HG02610 (cell line): Measurements from ENCODE around the gene WSCD2.

Experiments
- ATAC-seq: cut with Tn5 transposase; IDR thresholded peaks from one replicate; pipeline ENCODE4 v1.9.1; 2021; ENCODE audit warnings: mild to moderate bottlenecking, moderate library complexity; ENCODE audit not compliant: unreplicated experiment

Gene WSCD2

DNA sequence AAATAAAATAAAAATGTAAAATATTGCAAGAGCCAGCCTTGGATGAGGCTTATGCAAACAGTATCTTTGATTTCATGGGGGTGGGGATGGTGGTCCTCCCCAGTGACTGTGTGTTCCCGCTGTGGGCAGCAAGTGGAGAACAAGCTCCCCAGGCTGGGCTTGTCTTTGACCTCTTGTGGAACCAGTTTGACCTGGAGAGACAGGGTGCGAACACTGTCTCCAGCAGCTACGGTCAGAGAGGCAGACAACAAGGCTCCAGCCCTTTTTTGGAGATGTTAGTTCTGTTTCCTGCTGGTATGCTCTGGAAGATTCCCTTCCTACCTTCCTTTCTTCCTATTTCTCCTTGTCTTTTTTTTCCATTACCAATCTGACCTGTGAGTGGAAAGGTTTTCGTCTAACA is 21.8 kb upstream of the WSCD2 start:
- no peak for ATAC-seq

DNA sequence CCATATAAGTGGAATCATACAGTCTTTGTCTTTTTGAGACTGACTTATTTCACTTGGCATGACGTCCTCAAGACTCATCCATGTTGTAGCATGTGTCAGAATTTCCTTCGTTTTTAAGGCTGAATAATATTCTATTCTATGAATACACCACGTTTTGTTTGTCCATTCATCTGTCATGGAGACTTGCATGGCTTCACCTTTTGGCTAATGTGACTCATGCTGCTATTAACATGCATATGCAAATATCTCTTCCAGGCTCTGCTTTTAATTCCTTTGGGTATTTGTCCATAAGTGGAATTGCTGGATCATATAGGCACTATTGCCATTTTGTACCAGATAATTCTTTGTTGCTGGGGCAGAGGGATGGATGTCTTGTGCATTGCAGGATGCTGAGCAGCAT is 19.6 kb upstream of the WSCD2 start:
- ATAC-seq: no peak

DNA sequence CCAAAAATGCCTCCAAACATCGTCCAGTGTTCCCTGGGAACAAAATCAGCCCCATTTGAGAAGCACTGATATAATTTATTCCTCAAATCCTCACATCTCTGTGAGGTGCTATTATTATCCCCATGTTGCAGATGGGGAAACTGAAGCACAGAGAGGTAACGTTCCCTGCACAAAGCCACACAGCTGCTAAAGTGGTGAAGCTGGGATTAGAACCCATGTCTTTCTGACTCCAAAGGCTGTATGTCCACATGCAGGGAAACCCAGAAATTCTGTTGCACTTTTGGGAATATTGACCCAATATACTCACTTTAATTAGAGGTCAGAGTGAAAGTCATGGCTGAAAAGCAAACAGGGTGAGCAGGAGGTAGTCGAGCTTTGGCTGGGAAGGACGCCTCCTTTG is 19.1 kb upstream of the WSCD2 start:
- ATAC-seq: no peak

DNA sequence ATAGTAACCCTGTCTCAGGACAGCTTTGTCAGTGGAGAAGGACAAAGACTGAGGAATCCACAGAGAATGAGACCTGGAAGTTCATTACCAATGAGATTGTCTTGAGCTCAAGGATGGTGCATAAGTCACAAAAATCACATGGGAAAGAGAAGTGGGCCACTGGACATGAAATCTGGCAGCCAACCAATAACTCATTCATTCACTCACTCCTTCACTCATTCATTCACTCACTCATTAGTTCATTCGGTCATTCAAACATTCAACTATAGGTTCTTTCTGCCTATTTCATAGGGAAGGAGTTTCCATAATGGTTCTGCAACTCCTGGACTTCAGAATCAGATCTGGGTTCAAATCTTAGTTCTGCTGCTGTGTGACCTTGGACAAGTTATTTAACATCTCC is 18.2 kb upstream of the WSCD2 start:
- ATAC-seq: no peak

DNA sequence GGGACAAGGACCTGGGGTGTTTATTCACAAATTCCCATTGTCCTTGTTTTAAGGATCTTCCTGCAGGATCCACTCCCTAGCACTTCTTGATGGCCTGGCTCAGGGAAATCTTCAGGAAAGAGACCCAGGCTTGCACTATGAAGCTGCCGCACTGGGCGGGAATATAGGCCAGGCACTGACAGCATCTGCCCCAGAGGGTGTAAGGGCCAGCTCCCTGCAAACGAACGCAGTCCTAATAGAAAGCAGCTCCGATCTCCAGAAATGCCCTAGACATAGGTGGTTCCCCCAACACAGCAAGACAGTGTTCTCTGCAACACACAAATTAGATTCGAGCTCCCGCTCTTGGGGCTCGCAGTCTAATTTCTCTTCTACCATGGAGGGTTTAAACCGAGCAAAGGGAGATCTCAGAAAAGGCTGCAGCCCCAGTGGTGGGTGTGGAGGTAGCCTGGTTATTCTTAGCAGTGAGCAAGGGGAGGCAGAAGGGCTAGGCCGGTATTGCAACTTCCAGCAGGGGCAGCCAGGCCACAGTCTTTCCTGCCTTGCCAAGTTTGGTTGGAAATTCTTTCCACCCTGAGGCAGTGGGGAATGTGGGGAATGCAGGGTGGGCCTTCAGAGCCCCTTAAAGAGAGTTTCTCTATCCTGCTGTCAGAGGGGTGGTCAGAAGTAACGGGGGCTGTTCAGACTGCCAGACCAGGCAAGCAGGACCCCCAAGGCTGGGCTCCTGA is 16.1 kb upstream of the WSCD2 start:
- ATAC-seq: no peak

DNA sequence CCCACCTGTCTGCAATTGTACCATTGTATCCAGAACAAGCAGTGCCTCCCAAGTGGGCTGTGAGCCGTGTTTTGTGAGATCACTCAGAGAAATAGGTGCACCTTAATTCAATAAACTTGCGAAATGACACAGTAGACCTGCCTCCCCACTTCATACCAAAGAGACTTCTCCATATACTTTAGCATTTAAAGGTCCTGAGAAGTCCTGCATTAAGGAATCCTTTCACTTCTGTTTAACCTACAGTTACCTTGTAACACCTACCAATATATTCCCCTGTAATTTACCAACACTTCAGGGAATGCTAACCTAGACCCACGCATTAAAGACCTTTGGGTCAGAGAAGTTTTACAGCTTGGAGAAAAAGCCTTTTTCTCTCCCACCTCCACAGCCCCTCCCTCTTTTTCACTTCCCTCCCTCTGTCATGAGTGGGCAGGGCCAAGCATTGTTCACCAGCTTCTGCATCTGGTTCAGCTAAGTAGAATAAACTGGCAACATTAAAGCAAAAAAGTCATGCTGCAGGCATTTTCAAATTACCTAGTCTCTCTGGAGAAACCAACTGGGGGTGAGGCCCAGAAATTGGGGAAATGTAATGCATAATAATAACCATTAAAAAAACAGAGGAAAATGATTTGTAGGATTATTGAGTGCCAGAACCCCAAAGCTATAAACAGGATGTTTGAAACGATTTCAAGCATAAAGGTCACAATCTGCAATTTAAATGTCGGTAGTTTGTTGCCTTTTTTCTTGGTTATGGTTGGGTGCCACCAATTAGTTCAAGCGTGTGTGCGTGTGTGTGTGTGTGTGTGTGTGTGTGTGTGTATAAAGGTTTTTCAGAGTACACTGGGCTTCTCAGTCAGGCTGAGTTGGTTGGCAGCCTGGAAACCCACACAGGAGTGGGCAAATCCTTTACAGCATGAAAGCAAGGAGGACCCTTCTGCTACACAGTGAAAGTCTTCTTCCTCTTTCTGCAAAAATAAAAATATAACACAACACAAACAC is 13.7 kb upstream of the WSCD2 start:
- no peak for ATAC-seq

DNA sequence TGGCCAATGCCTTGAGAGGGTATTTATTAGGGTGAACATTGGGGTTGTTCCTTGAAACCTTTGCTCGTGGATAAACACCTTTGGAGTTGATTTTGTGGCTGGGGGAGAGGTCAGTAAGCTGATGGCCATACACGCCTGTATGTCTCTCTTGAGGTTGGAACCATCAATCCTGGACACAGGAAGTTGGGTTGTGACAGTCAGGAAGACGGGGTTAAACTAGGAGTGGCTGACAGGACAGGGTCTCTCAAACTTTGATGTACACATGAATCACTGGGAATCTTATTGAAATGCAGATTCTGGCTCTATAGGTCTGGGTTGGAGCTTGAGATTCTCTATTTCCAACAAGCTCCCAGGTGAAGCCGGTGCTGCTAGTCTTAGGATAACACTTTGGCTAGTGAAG is 12.8 kb upstream of the WSCD2 start:
- no peak for ATAC-seq

DNA sequence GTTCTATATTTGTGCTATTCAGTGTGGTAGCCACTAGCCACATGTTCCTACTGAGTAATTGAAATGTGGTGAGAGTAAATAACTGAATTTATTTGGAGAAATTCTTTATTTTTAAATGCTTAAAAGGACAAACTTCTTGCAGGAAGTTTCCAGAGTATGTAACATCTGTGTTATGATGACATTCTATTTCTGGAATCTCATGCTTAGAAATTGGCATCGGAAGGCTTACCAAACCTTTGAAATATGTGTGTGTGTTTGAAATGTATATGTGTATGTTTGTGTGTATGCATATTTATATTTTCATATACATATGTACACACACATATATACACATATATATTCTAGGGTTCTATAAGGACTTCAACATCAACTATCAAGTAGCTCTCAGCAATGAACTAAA is 12.4 kb upstream of the WSCD2 start:
- no peak for ATAC-seq

DNA sequence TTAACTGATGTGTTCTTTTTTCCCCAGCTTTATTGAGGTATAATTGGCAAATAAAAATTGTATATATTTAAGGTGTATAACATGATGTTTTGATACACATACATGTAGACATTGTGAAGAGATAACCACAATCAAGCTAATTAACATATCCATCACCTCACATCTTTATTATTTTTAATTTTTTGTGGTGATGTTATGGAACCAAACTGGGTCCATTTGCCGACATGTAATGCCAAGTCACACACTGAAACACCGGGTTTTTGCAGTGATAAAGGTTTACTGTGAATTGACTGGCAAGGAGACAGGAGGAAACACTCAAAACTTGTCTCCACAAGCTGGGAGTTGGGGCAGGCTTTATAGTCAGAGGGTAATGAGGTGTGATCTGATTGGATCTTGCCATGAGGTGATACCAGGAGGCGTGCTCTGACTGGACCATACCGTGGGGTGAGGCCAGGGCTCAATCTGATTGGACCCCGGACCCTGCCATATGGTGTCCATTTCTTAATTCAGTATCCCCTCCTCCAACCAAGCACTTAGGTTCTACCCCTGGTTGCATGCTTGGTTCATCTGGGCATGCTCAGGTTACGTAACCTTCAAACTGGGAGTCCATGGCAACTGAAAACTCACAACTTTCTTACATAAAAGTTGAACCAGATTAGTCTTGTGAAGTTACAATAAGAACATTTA is 11.8 kb upstream of the WSCD2 start:
- no peak for ATAC-seq

DNA sequence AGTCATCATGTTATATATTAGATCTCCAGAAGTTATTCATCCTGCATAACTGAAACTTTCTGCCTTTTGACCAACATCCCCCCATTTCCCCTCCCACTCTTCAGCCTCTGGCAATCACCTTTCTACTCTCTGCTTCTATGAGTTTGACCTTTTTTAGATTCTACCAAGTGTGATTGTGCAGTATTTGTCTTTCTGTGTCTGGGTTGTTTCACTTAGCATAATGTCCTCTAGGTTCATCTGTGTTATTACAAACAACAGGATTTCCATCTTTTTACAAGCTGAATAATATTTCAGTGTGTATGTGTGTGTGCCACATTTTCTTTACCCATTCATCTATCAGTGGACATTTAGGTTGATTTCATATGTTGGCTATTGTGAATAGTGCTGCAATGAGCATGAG is 11.2 kb upstream of the WSCD2 start:
- ATAC-seq: no peak

DNA sequence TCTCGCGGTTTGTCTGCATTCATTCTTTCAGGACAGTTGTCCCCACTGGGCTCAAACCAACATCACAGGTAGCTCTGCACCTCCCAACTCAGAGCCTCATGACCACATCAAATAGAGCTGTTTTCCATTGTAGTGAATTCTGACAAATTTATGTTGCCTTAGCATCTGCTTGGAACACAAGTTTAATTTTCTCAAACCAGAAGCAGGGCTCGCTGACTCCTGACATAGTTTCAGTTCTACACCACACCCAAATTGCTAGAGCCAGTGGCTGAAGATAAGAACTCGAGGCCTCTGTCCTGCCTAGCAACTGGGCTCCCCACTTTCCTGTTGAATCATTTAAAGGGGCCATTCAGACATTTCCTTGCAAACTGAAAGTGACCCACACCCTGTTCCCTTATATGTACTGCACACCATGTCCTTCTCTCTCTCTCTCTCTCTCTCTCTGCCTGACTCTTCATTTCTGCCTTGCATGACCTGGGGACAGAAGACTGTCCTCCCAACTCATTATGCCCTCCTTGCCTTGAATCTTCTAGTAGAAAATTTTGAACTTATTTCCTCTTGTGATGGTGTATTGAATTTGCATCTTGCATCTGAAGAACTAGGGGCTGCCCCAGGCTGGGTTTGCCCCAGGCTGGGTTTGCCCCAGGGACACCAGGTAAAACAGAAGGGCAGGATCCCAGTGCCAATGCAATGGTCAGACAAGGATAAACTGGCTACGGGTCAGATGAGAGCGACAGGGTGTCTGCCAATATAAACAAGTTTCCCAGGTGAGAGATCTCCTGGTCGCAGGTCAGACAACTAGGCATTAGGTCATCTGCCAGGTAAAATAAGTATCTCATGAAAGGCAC is 9.7 kb upstream of the WSCD2 start:
- ATAC-seq: no peak

DNA sequence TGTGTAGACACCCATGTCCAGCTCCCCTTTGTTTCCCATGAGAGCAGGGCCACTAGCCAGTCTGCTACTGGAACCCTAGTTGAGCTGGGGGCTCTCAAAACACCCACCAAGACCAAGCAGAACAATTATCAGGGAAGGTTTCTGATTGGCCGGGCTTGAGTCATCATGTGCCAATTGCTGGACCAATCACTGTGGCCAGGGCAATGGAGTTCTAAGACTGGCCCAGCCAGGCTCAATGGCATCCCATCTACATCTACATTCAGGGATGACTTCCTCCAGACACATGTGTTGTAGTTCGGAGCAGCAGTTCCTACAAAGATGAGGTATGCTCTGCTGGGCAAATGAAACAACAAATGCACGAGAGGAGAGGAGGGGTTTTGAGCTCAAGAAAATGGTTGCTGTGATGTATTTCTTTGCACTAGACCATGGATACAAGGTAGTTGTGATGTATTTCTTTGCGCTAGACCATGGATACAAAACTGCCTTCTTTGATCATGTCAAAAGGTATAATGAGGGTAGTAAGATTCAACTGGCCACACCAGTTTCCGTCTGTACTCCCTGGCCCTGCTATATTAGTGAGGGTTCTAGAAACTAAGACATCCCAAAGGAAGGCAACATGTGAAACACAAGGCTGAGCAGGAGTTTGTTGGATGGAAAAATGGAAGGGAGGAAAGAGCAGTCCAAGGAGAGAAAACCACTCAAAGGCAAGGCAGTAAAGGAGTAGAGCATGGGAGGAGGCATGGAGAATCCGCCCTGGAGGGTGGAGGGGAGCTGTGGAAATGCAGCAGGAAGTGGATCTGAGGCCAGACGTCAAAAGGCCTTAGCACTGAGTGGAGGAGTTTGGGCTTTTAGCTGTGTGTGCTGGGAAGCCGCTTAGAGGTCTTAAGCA is 8.9 kb upstream of the WSCD2 start:
- ATAC-seq: no peak

DNA sequence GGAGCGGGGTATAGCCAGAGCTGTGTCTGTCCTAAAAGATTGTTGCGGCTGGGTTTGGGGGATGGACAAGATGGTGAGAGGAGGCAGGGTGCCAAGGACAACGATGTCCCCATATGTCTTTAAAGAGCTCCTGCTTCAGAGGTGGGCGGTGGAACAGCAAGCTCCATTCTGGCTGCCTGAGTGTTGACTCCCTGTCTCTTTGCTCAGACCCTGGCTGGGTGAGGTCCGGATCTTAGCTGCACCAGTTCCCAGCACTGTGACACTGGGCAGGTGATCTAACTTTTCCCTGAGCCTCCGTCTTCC is 8.3 kb upstream of the WSCD2 start:
- ATAC-seq: no peak

DNA sequence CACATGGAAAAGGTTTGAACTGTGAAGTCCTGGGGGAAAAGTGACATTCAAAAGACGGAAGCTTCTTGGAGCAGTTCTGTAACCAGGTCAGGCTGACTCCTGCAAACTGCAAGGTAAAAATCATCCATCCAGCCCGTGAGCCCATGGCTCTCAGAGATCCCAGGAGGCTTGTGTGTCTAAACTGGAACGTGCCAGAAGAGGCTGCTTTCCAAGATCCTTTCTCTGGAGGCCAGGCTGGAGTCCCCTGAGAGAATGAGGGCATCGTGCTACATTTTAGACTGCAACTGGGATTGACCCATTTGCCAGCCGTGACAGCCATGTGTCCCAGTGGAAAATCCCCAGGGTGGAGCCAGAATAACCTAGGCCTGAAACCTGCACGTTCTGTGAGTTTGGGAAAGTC is 7.8 kb upstream of the WSCD2 start:
- no peak for ATAC-seq

DNA sequence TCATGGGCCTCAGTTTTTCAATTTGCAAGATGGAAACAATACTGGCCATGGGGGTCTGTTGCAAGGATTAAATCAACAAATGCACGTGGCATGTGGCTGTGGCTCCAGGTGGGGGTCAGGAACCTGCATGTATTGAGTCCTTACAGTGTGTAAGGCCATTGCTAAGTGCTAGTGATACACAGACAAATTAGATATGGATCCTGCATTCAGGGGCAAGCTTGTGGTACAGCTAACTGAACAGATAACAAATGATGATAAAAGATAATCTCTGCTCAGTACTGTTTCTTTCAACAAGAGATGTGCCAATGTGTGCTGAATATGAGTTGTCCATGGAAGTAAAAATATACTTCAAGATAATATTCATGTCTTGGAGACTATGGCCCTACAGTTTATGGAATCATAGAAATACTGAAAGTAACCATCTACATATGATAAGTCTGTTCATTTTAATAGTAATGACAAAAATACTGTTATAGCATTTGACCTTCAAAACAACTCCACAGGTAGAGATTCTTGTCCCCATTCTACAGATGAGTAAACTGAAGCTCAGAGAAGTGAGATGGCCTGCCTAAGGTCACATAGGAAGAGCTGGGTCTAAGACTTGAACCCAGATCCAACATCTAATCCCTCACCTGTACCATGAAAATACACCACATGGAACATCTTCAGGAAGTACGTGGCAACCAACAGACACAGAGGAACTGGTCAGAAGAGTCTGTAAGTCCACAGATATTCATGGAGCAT is 7.2 kb upstream of the WSCD2 start:
- no peak for ATAC-seq

DNA sequence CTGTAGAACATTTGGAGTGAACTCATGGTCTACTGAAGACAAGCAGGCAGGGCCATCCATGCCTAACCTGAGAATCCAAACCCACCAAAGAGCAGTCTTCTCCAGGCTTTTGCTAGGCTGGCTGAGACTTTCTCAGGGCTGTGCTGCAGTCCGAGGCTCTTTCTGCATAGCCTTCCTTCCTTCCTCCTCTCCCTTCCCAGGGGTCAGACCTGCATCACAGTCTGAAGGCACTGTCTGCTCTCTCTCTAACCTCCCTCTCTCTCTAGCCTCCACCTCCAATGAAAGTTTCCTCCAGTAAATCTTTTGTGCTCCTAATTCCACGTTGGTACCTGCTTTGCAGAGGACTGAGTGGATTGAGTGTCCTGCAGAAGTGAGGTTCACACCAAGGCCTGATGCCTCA is 6.4 kb upstream of the WSCD2 start:
- no peak for ATAC-seq

DNA sequence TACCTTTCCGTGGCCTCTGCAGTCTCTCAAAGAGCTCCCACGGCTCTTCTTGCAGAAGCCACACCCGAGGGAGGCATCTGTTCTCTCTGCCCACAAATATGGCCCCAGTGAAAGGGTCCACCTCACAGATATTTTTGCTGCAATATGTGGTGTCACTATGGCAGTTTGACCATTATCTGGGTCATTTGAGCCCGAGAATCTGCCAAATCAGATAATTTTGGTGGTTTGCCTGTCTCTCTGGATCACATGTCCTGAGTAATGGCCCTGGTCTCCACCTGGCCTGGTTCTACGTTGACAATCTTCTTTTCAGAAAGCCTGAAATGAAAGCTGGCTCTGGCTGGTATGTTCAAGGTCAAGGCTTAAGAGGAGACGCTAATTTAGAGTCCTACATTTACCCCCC is 5.7 kb upstream of the WSCD2 start:
- ATAC-seq: no peak

DNA sequence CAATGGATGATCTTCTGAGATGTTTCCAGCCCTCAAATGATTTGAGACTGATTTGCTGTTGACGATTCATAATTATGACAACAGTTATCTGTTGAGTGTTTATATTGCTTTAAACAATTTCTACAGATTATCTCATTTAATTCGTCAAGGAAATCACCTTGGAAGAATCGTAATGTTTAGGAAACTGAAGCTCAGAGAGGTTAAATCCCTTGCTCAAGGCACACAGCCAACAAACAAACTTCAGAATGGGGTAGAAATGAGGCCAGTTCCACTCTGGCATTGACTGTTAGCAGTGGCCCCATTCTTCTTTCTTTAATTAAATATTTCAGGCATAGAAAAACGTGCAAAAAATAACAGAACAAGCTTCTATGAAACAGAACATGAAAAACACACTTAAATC is 4.0 kb upstream of the WSCD2 start:
- ATAC-seq: no peak

DNA sequence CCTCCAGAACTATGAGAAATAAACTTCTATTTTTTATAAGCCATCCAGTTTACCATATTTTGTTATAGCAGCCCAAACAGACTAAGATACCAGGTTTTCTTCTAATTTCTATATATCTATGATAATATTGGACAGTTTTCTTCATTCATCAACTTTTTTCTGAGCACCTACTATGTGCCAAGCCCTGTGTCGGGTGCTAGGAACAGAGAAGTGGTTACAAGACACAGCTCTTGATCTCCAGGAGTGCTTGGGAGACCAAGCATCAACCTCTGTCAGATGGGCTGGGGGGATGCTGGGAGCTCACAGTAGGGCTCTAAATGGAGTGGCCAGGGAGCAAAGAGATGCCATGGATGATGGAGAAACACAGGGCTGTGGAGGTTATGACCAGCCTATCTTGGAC is 2.9 kb upstream of the WSCD2 start:
- ATAC-seq: no peak
